ENCODE results near the gene ING3.
A peak's percentile ranks its signal among the peaks of the same experiment; 100 is the strongest.
"Not testable (repeated sequence)": the region's sequence is repeated elsewhere in the genome, so short reads cannot be mapped to it uniquely, and the experiment has no call there.

ING3 gene

GRCh38 chr7:120981888-120982615 is 31.5 kb downstream of the ING3 start:
- Histone ChIP-seq H3K4me1 (ENCODE audit: control insufficient read depth, insufficient read depth, low read length, poor library complexity, severe bottlenecking) (no peaks in the 10 kb centered on the region), H3K9me3 (ENCODE audit: control insufficient read depth, low read length) (no peaks in the 10 kb centered on the region), H3K4me3 (ENCODE audit: extremely low read depth, insufficient read depth, low read length, poor library complexity, severe bottlenecking) (no peak overlapping the region), H3K27ac (ENCODE audit: low read depth, low read length, severe bottlenecking) (no peak overlapping the region), H3K36me3 (ENCODE audit: control insufficient read depth, insufficient read depth, low read length) (no peaks in the 10 kb centered on the region)
- WGBS, 2 experiments (ENCODE audit: insufficient coverage in 2 of 2): 87 to 100% methylated on average over 1 to 3 of the region's 4 CpGs

GRCh38 chr7:120983592-120983991 is 33.0 kb downstream of the ING3 start:
- not testable (repeated sequence) for H3K36me3 ChIP-seq (ENCODE audit: control insufficient read depth, insufficient read depth, low read length); H3K27ac ChIP-seq (ENCODE audit: low read depth, low read length, severe bottlenecking); H3K4me1 ChIP-seq (ENCODE audit: control insufficient read depth, insufficient read depth, low read length, poor library complexity, severe bottlenecking); H3K9me3 ChIP-seq (ENCODE audit: control insufficient read depth, low read length); H3K4me3 ChIP-seq (ENCODE audit: extremely low read depth, insufficient read depth, low read length, poor library complexity, severe bottlenecking)
- 100% methylated on average over 3 of the region's 8 CpGs; no CpG with 5 or more reads in 1 of the 2 experiments for WGBS, 2 experiments (ENCODE audit: insufficient coverage in 2 of 2)

- Histone ChIP-seq H3K4me1 (ENCODE audit: control insufficient read depth, insufficient read depth, low read length, poor library complexity, severe bottlenecking) (peaks cover 6% of the 10 kb centered on the region), H3K9me3 (ENCODE audit: control insufficient read depth, low read length) (no peaks in the 10 kb centered on the region), H3K36me3 (ENCODE audit: control insufficient read depth, insufficient read depth, low read length) (no peaks in the 10 kb centered on the region), H3K27ac (ENCODE audit: low read depth, low read length, severe bottlenecking) (no peak overlapping the region), H3K4me3 (ENCODE audit: extremely low read depth, insufficient read depth, low read length, poor library complexity, severe bottlenecking) (no peak overlapping the region)
- 93% methylated on average over 3 of the region's 3 CpGs; no CpG with 5 or more reads in 1 of the 2 experiments for WGBS, 2 experiments (ENCODE audit: insufficient coverage in 2 of 2)
Measured at GRCh38 chr7:120984406-120984805, 33.8 kb downstream of the ING3 start.

- Histone ChIP-seq H3K27ac (ENCODE audit: low read depth, low read length, severe bottlenecking) (peak overlapping the region; percentile 54), H3K4me3 (ENCODE audit: extremely low read depth, insufficient read depth, low read length, poor library complexity, severe bottlenecking) (no peak overlapping the region), H3K36me3 (ENCODE audit: control insufficient read depth, insufficient read depth, low read length) (no peaks in the 10 kb centered on the region), H3K9me3 (ENCODE audit: control insufficient read depth, low read length) (no peaks in the 10 kb centered on the region), H3K4me1 (ENCODE audit: control insufficient read depth, insufficient read depth, low read length, poor library complexity, severe bottlenecking) (peaks cover 6% of the 10 kb centered on the region)
- WGBS, 2 experiments (ENCODE audit: insufficient coverage in 2 of 2): 57% methylated on average over 2 of the region's 2 CpGs; no CpG with 5 or more reads in 1 of the 2 experiments
Measured at GRCh38 chr7:120985130-120985758, 34.7 kb downstream of the ING3 start.

- no peaks in the 10 kb centered on the region for H3K9me3 ChIP-seq (ENCODE audit: control insufficient read depth, low read length)
- no peak overlapping the region for H3K4me3 ChIP-seq (ENCODE audit: extremely low read depth, insufficient read depth, low read length, poor library complexity, severe bottlenecking)
- H3K4me1 ChIP-seq (ENCODE audit: control insufficient read depth, insufficient read depth, low read length, poor library complexity, severe bottlenecking): peaks cover 6% of the 10 kb centered on the region
- no CpG with 5 or more reads among the region's 2 CpGs for WGBS, 2 experiments (ENCODE audit: insufficient coverage in 2 of 2)
- H3K27ac ChIP-seq (ENCODE audit: low read depth, low read length, severe bottlenecking): no peak overlapping the region
- H3K36me3 ChIP-seq (ENCODE audit: control insufficient read depth, insufficient read depth, low read length): no peaks in the 10 kb centered on the region
Measured at GRCh38 chr7:120985839-120986238, 35.3 kb downstream of the ING3 start.

GRCh38 chr7:120986650-120987049 is 36.1 kb downstream of the ING3 start:
- H3K4me1 ChIP-seq (ENCODE audit: control insufficient read depth, insufficient read depth, low read length, poor library complexity, severe bottlenecking): peaks cover 6% of the 10 kb centered on the region
- 94 to 100% methylated on average over 1 to 2 of the region's 2 CpGs for WGBS, 2 experiments (ENCODE audit: insufficient coverage in 2 of 2)
- no peaks in the 10 kb centered on the region for H3K36me3 ChIP-seq (ENCODE audit: control insufficient read depth, insufficient read depth, low read length)
- H3K27ac ChIP-seq (ENCODE audit: low read depth, low read length, severe bottlenecking): no peak overlapping the region
- no peak overlapping the region for H3K4me3 ChIP-seq (ENCODE audit: extremely low read depth, insufficient read depth, low read length, poor library complexity, severe bottlenecking)
- no peaks in the 10 kb centered on the region for H3K9me3 ChIP-seq (ENCODE audit: control insufficient read depth, low read length)

- Histone ChIP-seq H3K4me3 (ENCODE audit: extremely low read depth, insufficient read depth, low read length, poor library complexity, severe bottlenecking) (no peak overlapping the region), H3K36me3 (ENCODE audit: control insufficient read depth, insufficient read depth, low read length) (no peaks in the 10 kb centered on the region), H3K27ac (ENCODE audit: low read depth, low read length, severe bottlenecking) (no peak overlapping the region), H3K4me1 (ENCODE audit: control insufficient read depth, insufficient read depth, low read length, poor library complexity, severe bottlenecking) (peaks cover 6% of the 10 kb centered on the region), H3K9me3 (ENCODE audit: control insufficient read depth, low read length) (no peaks in the 10 kb centered on the region)
- 0 to 14% methylated on average over 1 of the region's 3 CpGs for WGBS, 2 experiments (ENCODE audit: insufficient coverage in 2 of 2)
Measured at GRCh38 chr7:120987280-120987679, 36.7 kb downstream of the ING3 start.

- H3K4me1 ChIP-seq (ENCODE audit: control insufficient read depth, insufficient read depth, low read length, poor library complexity, severe bottlenecking): peaks cover 6% of the 10 kb centered on the region
- no peak overlapping the region for H3K27ac ChIP-seq (ENCODE audit: low read depth, low read length, severe bottlenecking)
- peak overlapping the region; percentile 21 for H3K4me3 ChIP-seq (ENCODE audit: extremely low read depth, insufficient read depth, low read length, poor library complexity, severe bottlenecking)
- WGBS, 2 experiments (ENCODE audit: insufficient coverage in 2 of 2): 30 to 41% methylated on average over 9 of the region's 12 CpGs
- no peaks in the 10 kb centered on the region for H3K9me3 ChIP-seq (ENCODE audit: control insufficient read depth, low read length)
- H3K36me3 ChIP-seq (ENCODE audit: control insufficient read depth, insufficient read depth, low read length): no peaks in the 10 kb centered on the region
Measured at GRCh38 chr7:120987683-120988590, 37.4 kb downstream of the ING3 start.

- WGBS, 2 experiments (ENCODE audit: insufficient coverage in 2 of 2): 19 to 49% methylated on average over 4 to 19 of the region's 27 CpGs
- Histone ChIP-seq H3K27ac (ENCODE audit: low read depth, low read length, severe bottlenecking) (peak within 1 kb of the TSS; percentile 11), H3K9me3 (ENCODE audit: control insufficient read depth, low read length) (no peaks in the 10 kb centered on the region), H3K4me1 (ENCODE audit: control insufficient read depth, insufficient read depth, low read length, poor library complexity, severe bottlenecking) (peaks cover 6% of the 10 kb centered on the region), H3K4me3 (ENCODE audit: extremely low read depth, insufficient read depth, low read length, poor library complexity, severe bottlenecking) (peak within 1 kb of the TSS; percentile 21), H3K36me3 (ENCODE audit: control insufficient read depth, insufficient read depth, low read length) (no peaks in the 10 kb centered on the region)
Measured at GRCh38 chr7:120988591-120989256, 38.1 kb downstream of the ING3 start, which contains the start of gene CPED1. CPED1 (plus strand) TSS chr7:120988711; CDS start chr7:120989622, 911 bp downstream.
